GM18526 (cell line): ENCODE measurements around the gene GULP1.

ENCODE experiments used
- POLR2A ChIP-seq: IDR thresholded peaks from 3 replicates; pipeline ENCODE4 v1.6.1; 2011; ENCODE audit not compliant: insufficient read length; ENCODE audit errors: extremely low read depth

GULP1 gene

DNA sequence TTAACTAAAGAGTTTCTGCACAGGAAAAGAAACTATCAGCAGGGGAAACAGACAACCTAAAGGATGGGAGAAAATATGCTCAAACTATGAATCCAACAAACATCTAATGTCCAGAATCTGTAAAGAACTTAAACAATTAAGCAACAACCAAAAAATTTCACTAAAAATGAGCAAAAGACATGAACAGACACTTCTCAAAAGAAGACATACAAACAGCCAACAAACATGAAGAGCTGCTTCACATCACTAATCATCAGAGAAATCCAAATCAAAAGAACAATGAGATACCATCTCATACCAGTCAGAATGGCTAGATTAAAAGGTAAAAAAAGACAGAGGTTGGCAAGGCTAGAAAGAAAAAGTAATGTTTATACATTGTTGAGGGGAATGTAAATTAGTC, 8.8 kb upstream of the GULP1 start:
- TF ChIP-seq POLR2A = no peak

DNA sequence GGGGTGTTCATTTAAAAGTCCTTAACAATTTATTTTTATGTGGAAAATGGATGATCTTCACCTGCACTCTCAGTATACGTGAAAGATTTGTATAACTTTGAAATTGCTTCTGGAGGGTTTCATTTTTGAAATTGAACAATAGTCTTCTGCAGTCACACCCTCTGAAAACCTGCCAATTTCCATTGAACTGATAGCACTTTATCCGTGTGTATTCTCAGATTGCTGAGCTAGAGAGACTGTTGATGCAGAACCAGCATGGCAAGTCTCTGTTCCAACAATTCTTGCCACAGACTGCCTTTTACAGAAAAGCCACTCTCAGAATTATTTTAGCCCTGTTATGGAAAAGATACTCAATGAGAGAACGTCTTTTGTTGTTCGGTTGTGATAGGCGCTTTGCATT, 6.6 kb upstream of the GULP1 start:
- TF ChIP-seq POLR2A = no peak

DNA sequence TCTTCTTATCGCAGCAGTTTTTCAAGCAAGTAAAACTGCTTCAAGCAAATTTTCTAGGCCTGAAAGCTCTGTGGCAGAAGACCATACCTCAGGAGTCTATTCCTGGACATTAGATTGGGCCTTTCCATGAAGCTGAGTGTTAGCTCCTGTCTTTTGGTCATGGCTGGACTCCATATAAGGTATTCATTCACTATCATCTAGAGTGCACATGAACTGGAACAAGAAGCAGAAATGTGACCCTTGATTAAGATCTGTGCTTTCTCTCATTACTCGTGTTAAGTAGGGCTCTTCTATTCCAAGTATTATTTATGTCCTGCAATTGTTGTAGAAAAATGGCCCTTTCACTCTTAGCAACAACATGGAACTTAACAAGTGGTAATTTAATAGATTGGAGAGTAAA, 5.9 kb upstream of the GULP1 start:
- no peak for TF ChIP-seq POLR2A

GRCh38 chr2:188291142-188291616, 495 bp upstream of the GULP1 start:
- no peak for TF ChIP-seq POLR2A

- no peak for TF ChIP-seq POLR2A
Observed at GRCh38 chr2:188292348-188293239, 920 bp downstream of the GULP1 start.

DNA sequence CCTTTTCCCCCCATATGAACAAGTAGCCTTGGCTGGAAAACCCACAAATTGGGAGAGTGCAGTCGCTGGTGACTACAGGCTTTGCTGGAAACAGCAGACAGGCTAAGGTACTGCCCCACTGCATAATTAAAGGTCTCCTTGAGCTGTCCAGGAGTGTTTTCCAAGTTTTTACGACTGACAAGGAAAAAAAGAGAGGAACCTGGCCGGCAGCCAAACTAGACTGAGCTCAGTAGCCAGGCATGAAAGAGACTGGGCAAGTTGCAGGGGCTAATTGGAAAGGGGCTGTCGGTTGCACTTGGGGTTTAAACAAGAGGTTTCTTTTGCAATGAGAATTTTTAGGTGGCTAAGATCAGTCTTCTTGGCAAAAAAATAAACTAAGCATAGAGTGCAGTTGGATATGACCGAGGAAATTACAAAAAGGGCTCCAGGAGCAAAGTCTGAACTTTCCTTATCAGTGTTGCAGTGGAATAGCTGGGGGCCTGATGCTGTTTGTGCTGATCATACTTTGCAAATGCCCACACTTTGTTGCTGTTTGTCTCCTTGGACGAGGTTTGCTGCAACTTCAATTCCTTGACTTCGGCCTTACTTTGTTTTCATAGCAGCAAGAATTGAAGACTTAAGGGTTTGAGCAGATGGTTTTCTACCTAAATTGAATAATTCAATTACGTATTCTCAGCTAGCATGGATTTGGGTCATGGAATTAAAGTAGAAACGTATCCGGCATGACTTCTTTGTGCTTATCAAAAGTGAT, 2.1 kb downstream of the GULP1 start:
- TF ChIP-seq POLR2A = no peak

DNA sequence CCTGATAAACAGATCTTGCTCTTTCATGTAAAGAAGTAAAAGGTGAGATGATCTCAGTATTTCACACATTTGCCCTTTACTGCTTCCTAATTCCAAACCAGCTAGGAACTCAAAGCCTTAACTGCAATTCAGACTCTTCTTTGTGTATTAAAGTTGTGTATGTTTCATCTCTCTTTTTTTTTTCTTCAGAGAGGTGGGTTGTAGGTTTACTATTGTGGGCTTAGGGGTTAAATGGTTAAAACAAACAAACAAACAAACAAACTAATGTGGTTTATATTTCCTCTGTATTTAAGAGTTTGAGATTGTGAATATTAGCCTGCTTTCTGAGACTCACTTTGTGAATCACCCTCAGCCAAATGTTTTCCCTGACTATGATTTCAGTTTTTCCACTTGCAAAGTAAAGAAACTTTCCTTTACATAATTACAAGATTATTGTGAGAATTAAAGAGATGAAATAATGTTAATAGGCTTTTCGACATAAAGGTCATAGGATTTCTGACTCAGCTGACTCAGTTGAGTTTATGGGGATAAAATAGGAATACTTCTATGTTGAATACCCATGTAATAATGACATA, 2.8 kb downstream of the GULP1 start:
- TF ChIP-seq POLR2A = no peak

DNA sequence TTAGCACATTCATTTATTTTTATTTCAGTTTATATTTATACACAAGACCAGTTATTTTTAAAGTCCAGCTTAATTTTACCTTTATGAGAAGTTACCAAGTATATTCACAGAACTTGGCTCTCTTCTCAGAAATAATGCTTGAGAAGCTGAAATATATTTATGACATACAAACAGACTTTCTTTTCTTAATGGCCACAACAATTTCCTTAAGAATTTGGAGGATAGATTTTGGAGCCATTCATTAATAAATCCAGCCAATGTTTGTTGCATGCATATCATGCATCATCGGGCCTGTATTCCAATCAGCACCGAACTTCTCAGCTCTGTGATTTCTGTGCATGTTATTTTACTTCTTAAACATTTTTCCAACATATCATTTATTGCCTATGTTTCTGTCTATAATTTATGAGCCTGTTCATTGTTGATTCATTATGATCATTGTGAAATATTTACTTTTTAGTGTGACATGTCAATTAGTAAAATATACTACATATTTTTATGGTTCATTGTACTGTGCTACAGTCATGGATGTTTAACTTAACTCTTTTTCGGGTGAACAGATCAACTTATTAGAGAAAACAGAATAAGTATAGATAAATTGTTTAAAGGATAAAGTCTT, 3.5 kb downstream of the GULP1 start:
- no peak for TF ChIP-seq POLR2A

GRCh38 chr2:188297978-188298377, 6.3 kb downstream of the GULP1 start:
- no peak for TF ChIP-seq POLR2A

DNA sequence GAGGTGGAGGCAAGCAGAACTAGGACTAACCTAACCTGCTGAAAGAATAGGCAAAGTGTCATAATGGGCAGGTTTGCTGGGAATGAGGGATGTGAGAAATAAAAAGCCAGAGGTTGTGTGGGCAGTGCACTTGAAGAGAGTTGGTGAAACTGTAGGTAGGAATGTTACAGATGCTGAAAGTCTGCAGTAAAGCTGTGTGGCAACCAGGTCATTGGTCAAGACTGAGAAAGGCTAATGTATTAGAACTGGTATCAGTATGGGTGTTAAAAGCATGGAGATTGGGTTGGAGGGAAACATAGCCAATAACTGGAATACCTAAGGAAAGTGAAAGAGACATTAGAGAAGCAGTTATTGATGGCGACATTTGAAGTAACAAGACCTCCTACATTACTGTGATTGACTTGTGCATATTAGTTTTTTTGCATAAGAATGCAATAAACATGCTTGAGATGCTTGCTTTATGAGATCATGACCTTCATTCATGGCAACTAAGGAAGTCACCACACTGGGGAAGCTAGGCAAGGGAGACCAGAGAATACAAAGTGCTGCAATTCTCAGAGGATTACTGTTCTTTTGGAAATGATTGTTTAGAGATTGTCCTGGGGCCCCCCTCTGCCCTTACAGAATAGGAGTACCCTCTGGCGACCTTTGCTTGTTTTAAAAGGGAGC, 11.8 kb downstream of the GULP1 start:
- no peak for TF ChIP-seq POLR2A

GRCh38 chr2:188305271-188305670, 13.6 kb downstream of the GULP1 start:
- TF ChIP-seq POLR2A = no peak

GRCh38 chr2:188306271-188306670, 14.6 kb downstream of the GULP1 start:
- no peak for TF ChIP-seq POLR2A

DNA sequence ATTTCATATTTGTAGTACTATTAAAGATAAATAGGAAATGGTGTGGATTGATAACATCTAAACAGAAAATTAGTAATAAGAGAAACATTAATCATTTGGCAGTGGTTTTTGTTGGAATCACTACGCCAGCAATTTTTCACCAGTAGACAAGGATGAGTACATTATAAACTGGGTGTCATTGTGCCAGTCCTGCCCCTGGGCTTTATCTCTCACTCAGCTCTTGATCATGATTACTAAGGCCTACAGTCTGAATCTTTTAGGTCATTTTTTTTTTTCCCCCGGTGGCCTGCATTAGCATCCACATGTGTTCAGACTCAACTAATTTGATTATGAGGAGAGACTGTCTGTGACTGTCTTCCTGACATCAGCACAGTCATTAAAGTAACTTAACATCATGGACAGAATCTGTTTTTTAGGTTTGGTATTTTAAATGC, 16.2 kb downstream of the GULP1 start:
- no peak for TF ChIP-seq POLR2A

GRCh38 chr2:188308483-188308882, 16.8 kb downstream of the GULP1 start:
- no peak for TF ChIP-seq POLR2A

DNA sequence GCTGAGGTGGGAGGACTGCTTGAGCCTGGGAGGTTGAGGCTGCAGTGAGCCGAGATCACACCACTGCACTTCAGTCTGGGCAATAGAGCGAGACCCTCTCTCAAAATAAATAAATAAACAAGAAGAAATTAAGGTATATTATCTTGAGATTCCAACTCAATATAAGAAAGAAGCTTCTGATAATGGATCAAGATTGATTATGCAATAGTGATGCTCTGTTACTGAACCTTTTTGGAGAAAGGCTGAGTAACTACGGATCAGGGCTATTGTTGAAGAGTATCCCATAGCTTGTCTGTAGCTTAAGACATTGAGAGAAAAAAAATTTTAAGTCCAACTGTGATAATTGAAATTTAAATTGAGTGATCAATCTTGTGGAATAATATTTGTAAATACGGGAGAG, 17.7 kb downstream of the GULP1 start:
- TF ChIP-seq POLR2A = no peak
